ENCODE measurements around the gene ZNHIT3. TPM values are rescaled to one million over a fixed set of nuclear protein-coding genes. Genes with fewer than 3 reads are reported as not detected.
"Not testable (repeated sequence)": the region's sequence is repeated elsewhere in the genome, so short reads cannot be mapped to it uniquely, and the experiment has no call there.

The ZNHIT3 gene
- total RNA-seq, 4 donors from 2014 or later, result 21.6 to 46.4 (median 29.1) TPM

GRCh38 chr17:36507266-36507665 lies 20.8 kb downstream of the ZNHIT3 start:
- no peaks in the 10 kb centered on the region for H3K9me3 ChIP-seq
- WGBS, 2 donors, result 87 to 96% methylated on average over 6 of the region's 6 CpGs
- no peaks in the 10 kb centered on the region for H3K27me3 ChIP-seq
- no peak for DNase-seq
- H3K36me3 ChIP-seq, result peaks cover 0 to 12% of the 10 kb centered on the region in 2 donors
- H3K4me3 ChIP-seq (replicated peaks in 1 of 3), result no peak overlapping the region
- no peaks in the 10 kb centered on the region for H3K4me1 ChIP-seq
- TF ChIP-seq CTCF (IDR thresholded peaks at IDR 0.05) (no peak), POLR2A (IDR thresholded peaks at IDR 0.05) (no peak)
- no peak overlapping the region for H3K27ac ChIP-seq
- intact Hi-C loops (cut with DNase I), result no loop called here

- peaks cover 0 to 12% of the 10 kb centered on the region in 2 donors for H3K36me3 ChIP-seq
- H3K27me3 ChIP-seq; H3K4me3 ChIP-seq (replicated peaks in 1 of 3); DNase-seq; H3K27ac ChIP-seq; intact Hi-C loops (cut with DNase I); H3K4me1 ChIP-seq; H3K9me3 ChIP-seq: not testable (repeated sequence)
- whole genome bisulfite sequencing, 2 donors, result 74 to 86% methylated on average over 2 of the region's 2 CpGs
Measured at GRCh38 chr17:36508439-36508838, 22.0 kb downstream of the ZNHIT3 start.

GRCh38 chr17:36509272-36509985 lies 22.9 kb downstream of the ZNHIT3 start:
- no peak overlapping the region for H3K4me3 ChIP-seq (replicated peaks in 1 of 3)
- no peaks in the 10 kb centered on the region for H3K4me1 ChIP-seq
- TF ChIP-seq CTCF (IDR thresholded peaks at IDR 0.05) (no peak), POLR2A (IDR thresholded peaks at IDR 0.05) (no peak)
- H3K27ac ChIP-seq, result no peak overlapping the region
- no peaks in the 10 kb centered on the region for H3K9me3 ChIP-seq
- intact Hi-C loops (cut with DNase I), result no loop called here
- no peak for DNase-seq
- peaks cover 0 to 8% of the 10 kb centered on the region in 2 donors for H3K36me3 ChIP-seq
- H3K27me3 ChIP-seq, result no peaks in the 10 kb centered on the region
- 93 to 96% methylated on average over 9 of the region's 9 CpGs for WGBS, 2 donors

GRCh38 chr17:36510636-36511035 lies 24.2 kb downstream of the ZNHIT3 start:
- H3K9me3 ChIP-seq, result no peaks in the 10 kb centered on the region
- no peak for DNase-seq
- H3K4me3 ChIP-seq (replicated peaks in 1 of 3), result no peak overlapping the region
- H3K4me1 ChIP-seq, result no peaks in the 10 kb centered on the region
- H3K36me3 ChIP-seq, result peaks cover 3 to 10% of the 10 kb centered on the region in 2 donors
- no peaks in the 10 kb centered on the region for H3K27me3 ChIP-seq
- intact Hi-C loops (cut with DNase I), result no loop called here
- no peak overlapping the region for H3K27ac ChIP-seq
- TF ChIP-seq CTCF (IDR thresholded peaks at IDR 0.05) (no peak), POLR2A (IDR thresholded peaks at IDR 0.05) (no peak)
- WGBS, 2 donors, result 76 to 89% methylated on average over 11 to 14 of the region's 14 CpGs

- WGBS, 2 donors, result 95 to 97% methylated on average over 6 of the region's 6 CpGs
- no peak for TF ChIP-seq POLR2A (IDR thresholded peaks at IDR 0.05)
- no peak for TF ChIP-seq CTCF (IDR thresholded peaks at IDR 0.05)
- H3K4me3 ChIP-seq (replicated peaks in 1 of 3), result no peak overlapping the region
- no peaks in the 10 kb centered on the region for H3K4me1 ChIP-seq
- H3K27ac ChIP-seq, result no peak overlapping the region
- intact Hi-C loops (cut with DNase I), result no loop called here
- no peak for DNase-seq
- peaks cover 3 to 10% of the 10 kb centered on the region in 2 donors for H3K36me3 ChIP-seq
- no peaks in the 10 kb centered on the region for H3K9me3 ChIP-seq
- H3K27me3 ChIP-seq, result no peaks in the 10 kb centered on the region
Measured at GRCh38 chr17:36511216-36511615, 24.7 kb downstream of the ZNHIT3 start.

Measured in thyroid gland (tissue), 4 donors.